Esophagus squamous epithelium (tissue), 4 donors: ENCODE measurements around the gene CCDC87. TPM values are rescaled to one million over a fixed set of nuclear protein-coding genes. Genes with fewer than 3 reads are reported as not detected.

Experiments
- small RNA-seq, 4 donors: library from RNA; depleted of rRNA; stranded (forward); fragments of <200 nt; gene quantifications; one replicate each; pipeline ENCODE3, GENCODE V24; 2016
- total RNA-seq, 4 donors: library from RNA; depleted of rRNA; stranded (reverse); fragments of >200 nt; gene quantifications; one replicate each; pipeline ENCODE4 v1.1.0, GENCODE V29; 2016

The CCDC87 gene
- total RNA-seq, 4 donors from 2014 or later = 0.09 to 0.40 (median 0.21) TPM

Small RNA genes within 50 kb of the gene (small RNA-seq; reads per million reads assigned to genes)
- 0 reads per million in 4 donors for gene RNU4-39P

Other genes with a start within 250 kb of the CCDC87 start
- gene BRMS1, start 248.0 kb downstream of the CCDC87 start, total RNA-seq = 10 to 100 TPM; 43.8 to 65.5 (median 56.8) TPM
- gene B4GAT1, start 245.4 kb downstream of the CCDC87 start, total RNA-seq = 10 to 100 TPM in 2 of 4 donors, 1 to 10 TPM in 2; 6.8 to 24.0 (median 11.3) TPM
- gene SLC29A2, start 221.3 kb downstream of the CCDC87 start, total RNA-seq = 1 to 10 TPM; 2.9 to 5.5 (median 4.8) TPM
- under 1 TPM in 1 of 4 donors, not detected in 3; 0.38 TPM for gene NPAS4, start 172.0 kb downstream of the CCDC87 start, total RNA-seq
- 10 to 100 TPM; 39.3 to 66.4 (median 54.2) TPM for gene MRPL11, start 154.2 kb downstream of the CCDC87 start, total RNA-seq
- 10 to 100 TPM in 1 of 4 donors, 1 to 10 TPM in 3; 6.3 to 17.2 (median 8.8) TPM for gene PELI3, start 126.2 kb downstream of the CCDC87 start, total RNA-seq
- 10 to 100 TPM; 24.6 to 49.2 (median 43.5) TPM for gene DPP3, start 112.6 kb downstream of the CCDC87 start, total RNA-seq
- 10 to 100 TPM in 3 of 4 donors, 1 to 10 TPM in 1; 9.7 to 45.8 (median 17.1) TPM for gene BBS1, start 82.4 kb downstream of the CCDC87 start, total RNA-seq
- 10 to 100 TPM in 1 of 4 donors, 1 to 10 TPM in 3; 8.0 to 10.7 (median 9.5) TPM for gene ZDHHC24, start 47.0 kb downstream of the CCDC87 start, total RNA-seq
- not detected for gene ACTN3, start 46.2 kb downstream of the CCDC87 start, total RNA-seq
- 10 to 100 TPM in 2 of 4 donors, 1 to 10 TPM in 2; 3.3 to 47.3 (median 13.0) TPM for gene CTSF, start 24.5 kb downstream of the CCDC87 start, total RNA-seq
- gene CCS, start 122 bp upstream of the CCDC87 start, total RNA-seq = 10 to 100 TPM; 12.7 to 27.5 (median 21.2) TPM
- gene RBM14, start 23.6 kb upstream of the CCDC87 start, total RNA-seq = 10 to 100 TPM; 37.0 to 61.5 (median 38.0) TPM
- gene RBM4, start 45.6 kb upstream of the CCDC87 start, total RNA-seq = 10 to 100 TPM; 68.6 to 89.6 (median 80.3) TPM
- 10 to 100 TPM in 2 of 4 donors, 1 to 10 TPM in 2; 8.4 to 16.4 (median 9.2) TPM for gene RBM4B, start 84.8 kb upstream of the CCDC87 start, total RNA-seq
- gene SPTBN2, start 136.2 kb upstream of the CCDC87 start, total RNA-seq = 100 to 1,000 TPM; 101 to 368 (median 128) TPM